Measurements from ENCODE around the gene PKN1. TPM values are rescaled to one million over a fixed set of nuclear protein-coding genes. Genes with fewer than 3 reads are reported as not detected.

Gene PKN1
- total RNA-seq, 2 experiments from 2014 or later = 159 to 164 TPM

GRCh38 chr19:14408491-14409145 is 24.5 kb upstream of the PKN1 start:
- H3K27me3 Mint-ChIP-seq (ENCODE audit: low read depth) = no peaks in the 10 kb centered on the region
- peak overlapping the region; percentile 30 for H3K4me3 Mint-ChIP-seq
- intact Hi-C loops (cut with micrococcal nuclease) = no loop called here
- H3K36me3 Mint-ChIP-seq (ENCODE audit: low read depth) = peaks cover 78% of the 10 kb centered on the region
- CTCF ChIA-PET = interaction anchor here (8.9 kb wide), 1 partner anchor 46 kb away, joined by 100 read pairs; no protein-coding TSS in a partner anchor
- H3K4me1 Mint-ChIP-seq (ENCODE audit: low read depth) = peaks cover 27% of the 10 kb centered on the region
- peak overlapping the region; percentile 83 for H3K27ac Mint-ChIP-seq
- no peak for DNase-seq
- peaks cover 1% of the 10 kb centered on the region for H3K9me3 Mint-ChIP-seq

- Mint-ChIP-seq H3K27me3 (ENCODE audit: low read depth) (no peaks in the 10 kb centered on the region), H3K27ac (peak overlapping the region; percentile 83), H3K4me1 (ENCODE audit: low read depth) (peaks cover 30% of the 10 kb centered on the region), H3K36me3 (ENCODE audit: low read depth) (peaks cover 76% of the 10 kb centered on the region), H3K9me3 (peaks cover 1% of the 10 kb centered on the region), H3K4me3 (peak overlapping the region; percentile 45)
- no peak for DNase-seq
- intact Hi-C loops (cut with micrococcal nuclease) = no loop called here
- CTCF ChIA-PET = interaction anchor here (8.9 kb wide), 1 partner anchor 47 kb away, joined by 100 read pairs; no protein-coding TSS in a partner anchor
Observed at GRCh38 chr19:14409146-14410023, 23.7 kb upstream of the PKN1 start.

- peak; percentile 35 for DNase-seq
- Mint-ChIP-seq H3K9me3 (peaks cover 1% of the 10 kb centered on the region), H3K36me3 (ENCODE audit: low read depth) (peaks cover 72% of the 10 kb centered on the region), H3K27me3 (ENCODE audit: low read depth) (no peaks in the 10 kb centered on the region), H3K4me3 (peak overlapping the region; percentile 22), H3K4me1 (ENCODE audit: low read depth) (peaks cover 36% of the 10 kb centered on the region), H3K27ac (peak overlapping the region; percentile 83)
- CTCF ChIA-PET = interaction anchor here (8.9 kb wide), 1 partner anchor 48 kb away, joined by 100 read pairs; no protein-coding TSS in a partner anchor
- intact Hi-C loops (cut with micrococcal nuclease) = no loop called here
Observed at GRCh38 chr19:14410091-14411051, 22.7 kb upstream of the PKN1 start.

GRCh38 chr19:14411161-14411937 is 21.8 kb upstream of the PKN1 start:
- Mint-ChIP-seq H3K4me1 (ENCODE audit: low read depth) (peaks cover 41% of the 10 kb centered on the region), H3K27ac (peak overlapping the region; percentile 30), H3K4me3 (no peak overlapping the region), H3K36me3 (ENCODE audit: low read depth) (peaks cover 73% of the 10 kb centered on the region), H3K27me3 (ENCODE audit: low read depth) (no peaks in the 10 kb centered on the region), H3K9me3 (no peaks in the 10 kb centered on the region)
- CTCF ChIA-PET = interaction anchor here (8.9 kb wide), 1 partner anchor 49 kb away, joined by 100 read pairs; no protein-coding TSS in a partner anchor
- intact Hi-C loops (cut with micrococcal nuclease) = no loop called here
- no peak for DNase-seq

- DNase-seq = no peak
- CTCF ChIA-PET = no interaction called here
- Mint-ChIP-seq H3K27me3 (ENCODE audit: low read depth) (no peaks in the 10 kb centered on the region), H3K27ac (no peak overlapping the region), H3K4me3 (no peak overlapping the region), H3K4me1 (ENCODE audit: low read depth) (peaks cover 43% of the 10 kb centered on the region), H3K9me3 (no peaks in the 10 kb centered on the region), H3K36me3 (ENCODE audit: low read depth) (peaks cover 72% of the 10 kb centered on the region)
- intact Hi-C loops (cut with micrococcal nuclease) = no loop called here
Observed at GRCh38 chr19:14411938-14412245, 21.2 kb upstream of the PKN1 start.

GRCh38 chr19:14412324-14412995 is 20.6 kb upstream of the PKN1 start:
- intact Hi-C loops (cut with micrococcal nuclease) = no loop called here
- Mint-ChIP-seq H3K4me3 (no peak overlapping the region), H3K27me3 (ENCODE audit: low read depth) (no peaks in the 10 kb centered on the region), H3K27ac (no peak overlapping the region), H3K36me3 (ENCODE audit: low read depth) (peaks cover 70% of the 10 kb centered on the region), H3K4me1 (ENCODE audit: low read depth) (peaks cover 46% of the 10 kb centered on the region), H3K9me3 (no peaks in the 10 kb centered on the region)
- DNase-seq = no peak
- CTCF ChIA-PET = interaction anchor here (0.7 kb wide), 1 partner anchor 50 kb away, joined by 3 read pairs; no protein-coding TSS in a partner anchor

GRCh38 chr19:14412996-14413692 is 20.0 kb upstream of the PKN1 start:
- intact Hi-C loops (cut with micrococcal nuclease) = no loop called here
- CTCF ChIA-PET = interaction anchor here (0.6 to 0.7 kb wide), 2 partner anchors 51 to 255 kb away, joined by 3 read pairs; no protein-coding TSS in a partner anchor
- Mint-ChIP-seq H3K27me3 (ENCODE audit: low read depth) (no peaks in the 10 kb centered on the region), H3K4me1 (ENCODE audit: low read depth) (peaks cover 48% of the 10 kb centered on the region), H3K27ac (peak overlapping the region; percentile 56), H3K4me3 (no peak overlapping the region), H3K36me3 (ENCODE audit: low read depth) (peaks cover 72% of the 10 kb centered on the region), H3K9me3 (no peaks in the 10 kb centered on the region)
- no peak for DNase-seq

- H3K4me3 Mint-ChIP-seq = no peak overlapping the region
- H3K27me3 Mint-ChIP-seq (ENCODE audit: low read depth) = no peaks in the 10 kb centered on the region
- peaks cover 46% of the 10 kb centered on the region for H3K4me1 Mint-ChIP-seq (ENCODE audit: low read depth)
- DNase-seq = no peak
- CTCF ChIA-PET = interaction anchor here (0.6 to 1.4 kb wide), 2 partner anchors 8 to 256 kb away, joined by 3 read pairs; no protein-coding TSS in a partner anchor
- no peaks in the 10 kb centered on the region for H3K9me3 Mint-ChIP-seq
- peaks cover 70% of the 10 kb centered on the region for H3K36me3 Mint-ChIP-seq (ENCODE audit: low read depth)
- no peak overlapping the region for H3K27ac Mint-ChIP-seq
- intact Hi-C loops (cut with micrococcal nuclease) = no loop called here
Observed at GRCh38 chr19:14413693-14414181, 19.4 kb upstream of the PKN1 start.

- Mint-ChIP-seq H3K9me3 (peaks cover under 1% of the 10 kb centered on the region), H3K36me3 (ENCODE audit: low read depth) (peaks cover 62% of the 10 kb centered on the region), H3K4me1 (ENCODE audit: low read depth) (peaks cover 47% of the 10 kb centered on the region), H3K4me3 (peak overlapping the region; percentile 100), H3K27me3 (ENCODE audit: low read depth) (no peaks in the 10 kb centered on the region), H3K27ac (peak overlapping the region; percentile 71)
- intact Hi-C loops (cut with micrococcal nuclease) = no loop called here
- DNase-seq = no peak
- CTCF ChIA-PET = interaction anchor here (0.6 to 1.7 kb wide), 4 partner anchors 8 to 44 kb away, joined by 3 to 6 read pairs (median 3); partner anchors contain the start of gene PKN1
Observed at GRCh38 chr19:14414926-14415690, 18.0 kb upstream of the PKN1 start.

GRCh38 chr19:14416817-14417231 is 16.3 kb upstream of the PKN1 start:
- H3K27ac Mint-ChIP-seq = peak overlapping the region; percentile 88
- H3K36me3 Mint-ChIP-seq (ENCODE audit: low read depth) = peaks cover 52% of the 10 kb centered on the region
- CTCF ChIA-PET = interaction anchor here (0.8 to 1.7 kb wide), 4 partner anchors 11 to 85 kb away, joined by 3 to 4 read pairs (median 4); no protein-coding TSS in a partner anchor
- peaks cover 3% of the 10 kb centered on the region for H3K9me3 Mint-ChIP-seq
- intact Hi-C loops (cut with micrococcal nuclease) = no loop called here
- H3K27me3 Mint-ChIP-seq (ENCODE audit: low read depth) = no peaks in the 10 kb centered on the region
- peaks cover 45% of the 10 kb centered on the region for H3K4me1 Mint-ChIP-seq (ENCODE audit: low read depth)
- peak overlapping the region; percentile 100 for H3K4me3 Mint-ChIP-seq
- DNase-seq = no peak

Data from activated naive CD4-positive, alpha-beta T cell treated with anti-CD3 and anti-CD28 coated beads for 36 hours (primary cell).